CD4-positive, CD25-positive, alpha-beta regulatory T cell (primary cell): Measurements from ENCODE around the gene NAP1L4. TPM values are rescaled to one million over a fixed set of nuclear protein-coding genes. Genes with fewer than 3 reads are reported as not detected.
A peak's percentile ranks its signal among the peaks of the same experiment; 100 is the strongest.

Experiments
- ATAC-seq, 2 donors: fragments of 150-1000 bp; cut with Tn5 transposase; one replicate each; pipeline ENCODE4 v1.10.0; 2021; ENCODE audit warnings: low read depth in 2 of 2, moderate number of reproducible peaks in 2 of 2, moderate library complexity in 1 of 2
- DNase-seq, 3 donors: peaks; one replicate each; pipeline versions ENCODE4 v3.0.0 to v3.0.0-alpha.2; 2012 to 2022; ENCODE audit warnings: mixed read lengths in 1 of 3
- H3K27ac ChIP-seq: one replicate; pipeline ENCODE4 v1.7.0; 2013; ENCODE audit warnings: mild to moderate bottlenecking, low read length; ENCODE audit not compliant: insufficient read depth, poor library complexity, severe bottlenecking
- H3K27me3 ChIP-seq: one replicate; pipeline ENCODE4 v1.7.0; 2013; ENCODE audit warnings: low read length; ENCODE audit not compliant: control insufficient read depth, insufficient read depth
- H3K36me3 ChIP-seq: one replicate; pipeline ENCODE4 v1.7.0; 2013; ENCODE audit warnings: mild to moderate bottlenecking, low read length, moderate library complexity; ENCODE audit not compliant: control insufficient read depth, insufficient read depth
- H3K4me1 ChIP-seq: 2 replicates; pipeline ENCODE4 v1.7.0; 2013; ENCODE audit warnings: mild to moderate bottlenecking, low read length; ENCODE audit not compliant: insufficient read depth, control insufficient read depth, poor library complexity, severe bottlenecking
- H3K4me3 ChIP-seq: one replicate; pipeline ENCODE4 v1.7.0; 2013; ENCODE audit warnings: low read depth, mild to moderate bottlenecking, low read length, moderate library complexity
- H3K9me3 ChIP-seq, 2 experiments: 1 replicate in 1 of 2; 2 replicates in 1 of 2; pipeline ENCODE4 v1.7.0; 2013; ENCODE audit warnings: low read length in 2 of 2, mild to moderate bottlenecking in 1 of 2, moderate library complexity in 1 of 2; ENCODE audit not compliant: control insufficient read depth in 2 of 2
- H3K27ac Mint-ChIP-seq, 3 donors: one replicate each; pipeline ENCODE4 v1.8.0; 2020 to 2022; ENCODE audit warnings: mild to moderate bottlenecking in 3 of 3, mixed read lengths in 3 of 3, moderate library complexity in 2 of 3
- H3K27me3 Mint-ChIP-seq: one replicate; pipeline ENCODE4 v1.8.0; 2022; ENCODE audit warnings: mild to moderate bottlenecking, mixed read lengths
- H3K36me3 Mint-ChIP-seq: one replicate; pipeline ENCODE4 v1.8.0; 2020; ENCODE audit warnings: mixed read lengths
- H3K4me1 Mint-ChIP-seq, 4 donors: one replicate each; pipeline ENCODE4 v1.8.0; 2020 to 2022; ENCODE audit warnings: mixed read lengths in 4 of 4, mild to moderate bottlenecking in 1 of 4
- H3K4me3 Mint-ChIP-seq, 4 donors: one replicate each; pipeline ENCODE4 v1.8.0; 2020 to 2022; ENCODE audit warnings: mild to moderate bottlenecking in 4 of 4, mixed read lengths in 4 of 4, moderate library complexity in 3 of 4
- H3K9me3 Mint-ChIP-seq, 7 donors: one replicate each; pipeline ENCODE4 v1.8.0; 2020 to 2022; ENCODE audit warnings: mixed read lengths in 7 of 7, mild to moderate bottlenecking in 3 of 7, moderate library complexity in 2 of 7
- polyA plus RNA-seq, 4 donors: library from polyadenylated mRNA; unstranded; fragments of 300-500 nt; fragmentation: Illumina TruSeq; gene quantifications; one replicate each; pipeline ENCODE4 v1.2.3, GENCODE V29; 2021
- total RNA-seq: library from RNA; stranded (reverse); gene quantifications from one replicate; pipeline ENCODE4 v1.2.3, GENCODE V29; 2022

The NAP1L4 gene
- total and polyA plus RNA-seq, 5 donors from 2014 or later: 210 to 351 (median 228) TPM

- Mint-ChIP-seq H3K27ac (peak overlapping the region in 2 of 3 donors; percentile 80 to 86), H3K4me1 (peaks cover 12 to 59% (median 46%) of the 10 kb centered on the region in 4 donors), H3K4me3 (peak overlapping the region in 1 of 4 donors; percentile 57), H3K36me3 (peaks cover 22% of the 10 kb centered on the region), H3K27me3 (no peaks in the 10 kb centered on the region), H3K9me3 (no peaks in the 10 kb centered on the region)
- Histone ChIP-seq H3K36me3 (peaks cover 43% of the 10 kb centered on the region), H3K4me1 (peaks cover 39% of the 10 kb centered on the region), H3K9me3 (no peaks in the 10 kb centered on the region), H3K4me3 (no peak overlapping the region), H3K27ac (no peak overlapping the region), H3K27me3 (no peaks in the 10 kb centered on the region)
- ATAC-seq (no peak), DNase-seq (peak in 1 of 3 donors; percentile 44)
These were observed 26.5 kb upstream of the NAP1L4 start for GRCh38 chr11:3018596-3018995.

DNA sequence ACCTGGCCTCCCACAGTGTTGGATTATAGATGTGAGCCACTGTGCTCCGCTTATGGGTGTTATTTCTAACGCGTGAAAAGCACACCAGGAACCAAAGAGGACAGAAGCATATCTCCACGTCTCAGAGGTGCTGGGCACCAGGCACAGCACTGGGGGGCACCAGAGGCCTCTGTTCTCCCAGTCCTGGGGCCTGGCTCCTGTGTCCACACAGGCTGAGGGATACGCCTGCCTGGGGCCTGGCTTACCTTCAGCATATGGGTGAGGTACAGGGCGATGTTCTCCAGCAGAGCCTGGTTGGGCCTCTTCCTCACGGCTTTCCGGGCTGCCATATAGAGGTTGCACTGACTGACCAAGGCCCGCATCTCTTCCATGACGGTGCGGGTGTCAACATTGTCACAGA, 24.7 kb upstream of the NAP1L4 start:
- no peaks in the 10 kb centered on the region for H3K9me3 Mint-ChIP-seq
- ATAC-seq (no peak), DNase-seq (no peak)
- Histone ChIP-seq H3K4me1 (peaks cover 45% of the 10 kb centered on the region), H3K27ac (peak overlapping the region; percentile 79), H3K4me3 (no peak overlapping the region), H3K36me3 (peaks cover 51% of the 10 kb centered on the region), H3K9me3 (no peaks in the 10 kb centered on the region), H3K27me3 (no peaks in the 10 kb centered on the region)
- peaks cover 7 to 51% (median 30%) of the 10 kb centered on the region in 4 donors for H3K4me1 Mint-ChIP-seq
- H3K4me3 Mint-ChIP-seq: no peak overlapping the region
- no peaks in the 10 kb centered on the region for H3K27me3 Mint-ChIP-seq
- peaks cover 9% of the 10 kb centered on the region for H3K36me3 Mint-ChIP-seq
- H3K27ac Mint-ChIP-seq: peak overlapping the region; percentile 46 to 80 (median 64)

DNA sequence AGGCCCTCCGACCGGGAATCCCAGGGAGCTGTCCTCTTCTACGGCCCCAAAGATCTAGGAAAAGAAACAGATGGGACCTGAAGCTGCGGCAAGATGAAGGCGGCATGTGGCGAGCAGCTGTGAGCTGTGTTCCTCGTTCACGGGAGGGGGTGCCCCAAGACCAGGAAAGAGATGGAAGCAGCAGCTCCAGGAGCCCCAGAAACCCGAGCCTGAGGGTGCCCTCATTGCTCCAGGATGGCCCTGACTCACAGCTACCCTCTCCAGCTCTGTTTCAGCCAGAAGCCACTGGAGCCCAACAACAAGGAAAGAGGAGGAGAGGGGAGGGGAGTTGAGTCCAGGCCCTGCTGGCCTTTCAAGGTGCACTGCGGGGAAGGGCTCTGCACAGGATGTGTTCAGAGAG, 23.7 kb upstream of the NAP1L4 start:
- DNase-seq (no peak), ATAC-seq (no peak)
- no peaks in the 10 kb centered on the region for H3K9me3 ChIP-seq
- H3K4me1 ChIP-seq: peaks cover 45% of the 10 kb centered on the region
- H3K27me3 ChIP-seq: no peaks in the 10 kb centered on the region
- Mint-ChIP-seq H3K36me3 (peaks cover 12% of the 10 kb centered on the region), H3K4me3 (no peak overlapping the region), H3K27ac (peak overlapping the region in 2 of 3 donors; percentile 94 to 97), H3K4me1 (peaks cover 7 to 47% (median 25%) of the 10 kb centered on the region in 4 donors), H3K9me3 (no peaks in the 10 kb centered on the region), H3K27me3 (no peaks in the 10 kb centered on the region)
- H3K27ac ChIP-seq: peak overlapping the region; percentile 79
- peaks cover 58% of the 10 kb centered on the region for H3K36me3 ChIP-seq
- no peak overlapping the region for H3K4me3 ChIP-seq

- DNase-seq (no peak), ATAC-seq (no peak)
- Histone ChIP-seq H3K27me3 (no peaks in the 10 kb centered on the region), H3K4me3 (peak overlapping the region; percentile 64), H3K36me3 (peaks cover 54% of the 10 kb centered on the region), H3K4me1 (peaks cover 45% of the 10 kb centered on the region), H3K27ac (peak overlapping the region; percentile 79), H3K9me3 (no peaks in the 10 kb centered on the region)
- Mint-ChIP-seq H3K4me3 (peak overlapping the region; percentile 68 to 81 (median 79)), H3K4me1 (peaks cover 7 to 44% (median 25%) of the 10 kb centered on the region in 4 donors), H3K36me3 (peaks cover 13% of the 10 kb centered on the region), H3K9me3 (no peaks in the 10 kb centered on the region), H3K27ac (peak overlapping the region; percentile 90 to 97 (median 94)), H3K27me3 (no peaks in the 10 kb centered on the region)
These were observed 22.8 kb upstream of the NAP1L4 start for GRCh38 chr11:3014943-3015342.

DNA sequence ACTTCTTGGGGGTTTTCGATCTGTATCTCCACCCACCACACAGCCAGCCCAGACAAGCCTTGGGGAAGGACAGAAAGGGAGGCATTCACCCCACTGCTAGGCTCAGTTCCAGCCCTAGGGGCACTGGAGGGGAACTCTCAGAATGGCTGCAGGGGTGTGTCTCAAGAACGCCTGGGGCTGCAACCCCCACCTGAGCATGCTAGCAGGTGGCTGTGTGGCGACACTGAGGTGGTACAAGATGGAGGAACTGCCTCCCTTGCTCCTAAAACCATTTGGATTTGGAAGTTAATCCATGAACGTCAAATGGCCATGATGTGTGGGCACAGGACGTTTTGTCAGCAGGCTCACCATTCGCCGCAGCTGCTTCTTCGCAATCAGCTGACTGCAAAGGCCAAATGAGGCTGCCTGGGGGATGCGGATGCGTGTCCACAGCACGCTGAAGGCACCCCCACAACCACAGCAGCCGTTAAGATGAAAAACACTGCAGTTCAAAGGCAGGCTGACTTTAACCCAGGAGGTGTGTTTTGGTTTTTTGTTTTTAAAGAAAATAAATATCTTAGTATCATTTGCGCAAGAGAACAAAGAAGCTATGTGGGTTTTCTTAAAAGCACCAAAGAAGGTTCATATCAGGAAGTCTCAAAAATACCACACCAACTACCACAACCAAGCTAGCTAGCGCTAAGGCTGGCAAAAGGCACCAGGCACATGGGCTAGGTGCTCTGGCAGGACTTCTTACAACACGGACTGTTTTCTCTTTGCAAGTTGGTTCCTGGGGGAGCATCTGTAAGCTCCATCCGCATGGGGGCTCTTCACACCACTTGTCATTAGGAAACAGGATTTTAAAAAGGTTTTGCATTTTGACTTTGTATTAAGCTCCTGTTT, 22.2 kb upstream of the NAP1L4 start:
- H3K4me3 Mint-ChIP-seq: peak overlapping the region; percentile 68 to 81 (median 79)
- DNase-seq (peak; percentile 62 to 96 (median 92)), ATAC-seq (peak; percentile 92 to 94)
- no peaks in the 10 kb centered on the region for H3K27me3 Mint-ChIP-seq
- peak overlapping the region; percentile 92 to 97 (median 94) for H3K27ac Mint-ChIP-seq
- peak overlapping the region; percentile 64 for H3K4me3 ChIP-seq
- no peaks in the 10 kb centered on the region for H3K9me3 Mint-ChIP-seq
- H3K4me1 Mint-ChIP-seq: peaks cover 7 to 48% (median 26%) of the 10 kb centered on the region in 4 donors
- H3K4me1 ChIP-seq: peaks cover 45% of the 10 kb centered on the region
- H3K27ac ChIP-seq: peak overlapping the region; percentile 79
- H3K27me3 ChIP-seq: no peaks in the 10 kb centered on the region
- peaks cover 54% of the 10 kb centered on the region for H3K36me3 ChIP-seq
- H3K36me3 Mint-ChIP-seq: peaks cover 18% of the 10 kb centered on the region
- no peaks in the 10 kb centered on the region for H3K9me3 ChIP-seq

DNA sequence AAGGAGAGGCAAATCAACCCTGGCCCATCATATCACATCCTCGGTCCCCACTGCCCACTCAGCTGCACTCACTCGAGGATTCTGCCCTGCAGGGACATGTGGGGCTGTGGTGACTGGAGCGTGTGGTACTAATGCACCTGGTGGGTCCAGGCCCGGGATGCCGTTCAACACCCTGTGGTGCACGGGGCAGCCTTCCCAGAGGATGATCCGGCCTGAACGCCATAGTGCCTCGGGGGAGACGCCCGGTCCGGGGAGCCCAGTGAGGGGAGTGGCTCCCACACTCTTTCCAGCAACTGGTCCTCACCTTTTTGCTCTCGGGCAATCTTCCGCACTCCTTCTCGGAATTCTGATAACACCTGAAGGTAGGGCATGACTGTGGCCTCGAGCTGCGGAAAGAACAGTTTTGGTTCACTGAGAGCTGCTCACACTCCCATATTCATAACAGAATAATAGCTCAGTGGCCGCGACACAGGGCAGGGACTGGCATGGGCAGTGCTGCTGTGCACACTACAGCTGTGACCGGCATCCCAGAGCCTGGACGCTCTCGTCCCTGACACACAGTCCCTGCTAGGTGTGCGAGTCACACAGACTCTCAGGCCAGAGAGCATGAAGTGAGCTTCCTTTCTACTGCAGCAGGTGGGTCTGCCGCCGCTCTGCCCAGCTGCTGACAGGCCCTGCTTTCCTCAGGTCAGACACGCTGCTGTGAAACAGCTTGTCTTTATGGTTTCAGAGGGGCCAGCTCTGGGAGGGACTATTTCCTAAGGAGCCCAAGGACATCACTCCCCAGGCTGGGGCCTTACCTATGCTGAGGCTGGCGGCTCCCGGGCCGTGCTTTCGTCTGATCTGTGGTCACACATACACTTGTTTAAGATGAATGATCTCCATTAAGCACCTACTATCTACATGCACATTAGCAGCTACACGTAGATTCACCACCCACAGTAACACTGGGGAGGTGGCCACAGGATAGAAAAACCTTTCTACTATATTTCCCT, 20.1 kb upstream of the NAP1L4 start:
- H3K4me3 ChIP-seq: no peak overlapping the region
- Mint-ChIP-seq H3K4me3 (no peak overlapping the region), H3K4me1 (peaks cover 7 to 45% (median 22%) of the 10 kb centered on the region in 4 donors), H3K9me3 (no peaks in the 10 kb centered on the region), H3K27ac (peak overlapping the region; percentile 62 to 94 (median 77)), H3K36me3 (peaks cover 21% of the 10 kb centered on the region), H3K27me3 (no peaks in the 10 kb centered on the region)
- no peak for DNase-seq
- H3K27ac ChIP-seq: no peak overlapping the region
- H3K27me3 ChIP-seq: no peaks in the 10 kb centered on the region
- H3K36me3 ChIP-seq: peaks cover 40% of the 10 kb centered on the region
- no peak for ATAC-seq
- H3K4me1 ChIP-seq: peaks cover 41% of the 10 kb centered on the region
- H3K9me3 ChIP-seq: no peaks in the 10 kb centered on the region

DNA sequence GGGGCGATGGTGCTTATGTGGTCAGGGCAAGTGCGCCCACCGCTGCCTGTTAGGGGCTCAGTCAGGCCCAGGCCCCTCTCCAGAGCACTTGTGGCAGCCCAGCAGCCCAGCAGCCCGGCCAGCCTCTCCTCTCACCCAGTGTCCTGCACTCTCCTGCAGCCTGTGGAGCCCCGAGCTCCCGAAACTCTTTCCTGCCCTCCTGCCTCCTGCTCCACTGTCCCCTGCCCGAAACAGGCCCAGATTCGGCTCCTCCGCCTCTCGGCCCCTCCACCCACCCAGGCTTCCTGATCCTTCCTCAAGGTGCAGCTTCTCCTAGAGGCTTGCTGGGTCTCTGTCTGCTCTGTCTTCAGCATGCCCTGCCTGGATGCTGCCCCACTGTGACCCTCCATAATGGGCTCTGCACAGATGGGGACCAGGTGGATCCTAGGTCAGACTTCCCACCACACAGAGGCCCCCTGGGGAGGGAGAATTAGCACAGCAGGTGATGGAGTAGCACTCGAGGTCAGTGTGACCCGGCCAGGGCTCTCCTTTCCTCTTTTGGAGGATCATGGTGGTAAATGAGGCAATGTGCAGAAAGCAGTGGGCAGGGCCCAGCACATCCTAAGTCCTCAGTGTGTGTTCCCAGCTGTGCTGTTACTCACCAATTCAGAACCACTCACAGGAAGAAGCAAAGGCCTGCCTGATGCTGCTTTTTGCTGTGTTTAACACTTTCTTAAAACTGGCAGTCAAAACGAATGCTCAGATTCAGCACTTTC, 18.6 kb upstream of the NAP1L4 start:
- peaks cover 7 to 36% (median 22%) of the 10 kb centered on the region in 4 donors for H3K4me1 Mint-ChIP-seq
- H3K36me3 ChIP-seq: peaks cover 36% of the 10 kb centered on the region
- peak in 1 of 3 donors; percentile 34 for DNase-seq

More for the DNA sequence above, 18.6 kb upstream of the NAP1L4 start:
- peaks cover 27% of the 10 kb centered on the region for H3K4me1 ChIP-seq
- no peak overlapping the region for H3K4me3 ChIP-seq
- Mint-ChIP-seq H3K36me3 (peaks cover 24% of the 10 kb centered on the region), H3K27me3 (no peaks in the 10 kb centered on the region), H3K9me3 (no peaks in the 10 kb centered on the region), H3K4me3 (peak overlapping the region in 1 of 4 donors; percentile 32), H3K27ac (peak overlapping the region in 2 of 3 donors; percentile 60 to 83)
- no peak for ATAC-seq
- no peaks in the 10 kb centered on the region for H3K9me3 ChIP-seq
- no peak overlapping the region for H3K27ac ChIP-seq
- no peaks in the 10 kb centered on the region for H3K27me3 ChIP-seq
